22Rv1 (cell line): ENCODE measurements around the gene PLA2G2F.

Experiments used
- CTCF ChIP-seq: fragments of 450-650 bp; IDR thresholded peaks from 2 replicates; pipeline ENCODE4 v1.5.1; 2017; ENCODE audit warnings: mild to moderate bottlenecking
- ZFX ChIP-seq: fragments of 450-650 bp; IDR thresholded peaks from 2 replicates; pipeline ENCODE4 v1.6.1; 2017; ENCODE audit warnings: antibody characterized with exemption, borderline replicate concordance

GRCh38 chr1:20174937-20175666, 36.0 kb downstream of the PLA2G2F start:
- no peak for TF ChIP-seq CTCF
- TF ChIP-seq ZFX: no peak
